Activated B cell treated with CpG ODN at 0.5 μM for 24 hours (primary cell): Measurements from ENCODE around the gene COX19. TPM values are rescaled to one million over a fixed set of nuclear protein-coding genes. Genes with fewer than 3 reads are reported as not detected.
"Not testable (repeated sequence)": the region's sequence is repeated elsewhere in the genome, so short reads cannot be mapped to it uniquely, and the experiment has no call there.

Experiments used
- ATAC-seq: fragments of 200-7000 bp; cut with Tn5 transposase; one replicate; pipeline ENCODE4 v1.10.0; 2021; ENCODE audit warnings: low read depth, mild to moderate bottlenecking, moderate library complexity
- CTCF ChIA-PET: fragments of 350-600 bp; sonication (Branson Sonifier 250); formaldehyde crosslinking; loops from one replicate; lab custom pipeline; 2021; ENCODE audit warnings: antibody characterized with exemption; lab: Charles Lee
- POLR2A ChIA-PET: fragments of 350-600 bp; sonication (Branson Sonifier 250); formaldehyde crosslinking; loops from one replicate; lab custom pipeline; 2021; ENCODE audit warnings: antibody characterized with exemption; lab: Charles Lee
- DNase-seq: peaks from one replicate; pipeline ENCODE4 v3.0.0; 2022
- H3K27ac Mint-ChIP-seq: one replicate; pipeline ENCODE4 v1.8.0; 2020; ENCODE audit warnings: mixed read lengths
- H3K27me3 Mint-ChIP-seq: one replicate; pipeline ENCODE4 v1.8.0; 2021; ENCODE audit warnings: mixed read lengths
- H3K36me3 Mint-ChIP-seq: one replicate; pipeline ENCODE4 v1.8.0; 2021; ENCODE audit warnings: low read depth, mixed read lengths
- H3K4me1 Mint-ChIP-seq: one replicate; pipeline ENCODE4 v1.8.0; 2021; ENCODE audit warnings: mixed read lengths
- H3K4me3 Mint-ChIP-seq: one replicate; pipeline ENCODE4 v1.8.0; 2020; ENCODE audit warnings: mild to moderate bottlenecking, mixed read lengths
- H3K9me3 Mint-ChIP-seq: one replicate; pipeline ENCODE4 v1.8.0; 2020; ENCODE audit warnings: mixed read lengths
- CTCF ChIP-seq: fragments of 200-600 bp; IDR thresholded peaks from one replicate; pipeline ENCODE4 v1.8.0; 2022; ENCODE audit warnings: antibody characterized with exemption, mild to moderate bottlenecking
- intact Hi-C: fragments of 100-400 bp; cut with micrococcal nuclease; formaldehyde crosslinking; loops from one replicate; pipeline ENCODE4 v1.15.1; 2024
- total RNA-seq: library from RNA; stranded (reverse); gene quantifications from 2 replicates; pipeline ENCODE4 v1.2.3, GENCODE V29; 2022

COX19 gene
- total RNA-seq, 1 donor from 2014 or later = 24.5 TPM

- Mint-ChIP-seq H3K4me1 (peaks cover 43% of the 10 kb centered on the region), H3K4me3 (no peak overlapping the region), H3K27me3 (no peaks in the 10 kb centered on the region), H3K27ac (no peak overlapping the region), H3K36me3 (peaks cover 37% of the 10 kb centered on the region), H3K9me3 (no peaks in the 10 kb centered on the region)
- DNase-seq = no peak
- intact Hi-C loops = no loop called here
- no peak for TF ChIP-seq CTCF
- ChIA-PET CTCF (no interaction called here), POLR2A (interaction anchor here (0.9 kb wide), 1 partner anchor 11 kb away, joined by 3 read pairs; no protein-coding TSS in a partner anchor)
- ATAC-seq = no peak
These were observed 33.5 kb upstream of the COX19 start for GRCh38 chr7:1008733-1009363.

- no peak for DNase-seq
- Mint-ChIP-seq H3K4me3 (no peak overlapping the region), H3K4me1 (peaks cover 40% of the 10 kb centered on the region), H3K9me3 (no peaks in the 10 kb centered on the region), H3K36me3 (peaks cover 34% of the 10 kb centered on the region), H3K27me3 (no peaks in the 10 kb centered on the region), H3K27ac (no peak overlapping the region)
- intact Hi-C loops = no loop called here
- ChIA-PET CTCF (no interaction called here), POLR2A (interaction anchor here (0.5 to 0.9 kb wide), 2 partner anchors 12 to 33 kb away, joined by 3 to 4 read pairs; no protein-coding TSS in a partner anchor)
- ATAC-seq = no peak
- TF ChIP-seq CTCF = no peak
These were observed 32.6 kb upstream of the COX19 start for GRCh38 chr7:1007901-1008300.

DNA sequence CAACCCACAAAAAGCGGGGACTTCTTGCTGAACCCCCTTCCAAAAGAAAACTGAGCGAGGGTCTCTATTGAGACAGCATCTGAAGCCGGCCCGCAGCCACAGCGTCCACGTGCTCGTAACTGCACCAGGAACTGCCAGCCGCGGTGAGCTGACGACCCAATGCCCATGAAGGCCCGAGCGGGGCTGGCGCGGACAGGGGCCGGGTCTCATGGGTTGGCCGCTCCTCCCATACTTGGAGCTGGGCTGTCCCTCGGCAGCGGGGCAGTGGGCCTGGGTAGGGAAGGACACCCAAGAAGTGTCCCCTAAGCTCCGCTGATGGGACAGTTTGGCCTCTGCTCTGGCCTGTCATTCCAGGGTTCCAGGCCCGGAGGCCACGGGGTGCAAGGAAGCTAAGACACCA is 30.0 kb upstream of the COX19 start:
- Mint-ChIP-seq H3K9me3 (no peaks in the 10 kb centered on the region), H3K27me3 (no peaks in the 10 kb centered on the region), H3K4me3 (no peak overlapping the region), H3K36me3 (peaks cover 36% of the 10 kb centered on the region), H3K4me1 (peaks cover 32% of the 10 kb centered on the region), H3K27ac (no peak overlapping the region)
- intact Hi-C loops = no loop called here
- TF ChIP-seq CTCF = no peak
- POLR2A ChIA-PET = interaction anchor here (1.5 to 2.9 kb wide), 2 partner anchors 13 to 18 kb away, joined by 8 to 45 read pairs; no protein-coding TSS in a partner anchor
- ATAC-seq = no peak
- CTCF ChIA-PET = interaction anchor here (0.7 to 2.1 kb wide), 3 partner anchors 12 to 60 kb away, joined by 3 to 18 read pairs (median 8); no protein-coding TSS in a partner anchor
- no peak for DNase-seq

DNA sequence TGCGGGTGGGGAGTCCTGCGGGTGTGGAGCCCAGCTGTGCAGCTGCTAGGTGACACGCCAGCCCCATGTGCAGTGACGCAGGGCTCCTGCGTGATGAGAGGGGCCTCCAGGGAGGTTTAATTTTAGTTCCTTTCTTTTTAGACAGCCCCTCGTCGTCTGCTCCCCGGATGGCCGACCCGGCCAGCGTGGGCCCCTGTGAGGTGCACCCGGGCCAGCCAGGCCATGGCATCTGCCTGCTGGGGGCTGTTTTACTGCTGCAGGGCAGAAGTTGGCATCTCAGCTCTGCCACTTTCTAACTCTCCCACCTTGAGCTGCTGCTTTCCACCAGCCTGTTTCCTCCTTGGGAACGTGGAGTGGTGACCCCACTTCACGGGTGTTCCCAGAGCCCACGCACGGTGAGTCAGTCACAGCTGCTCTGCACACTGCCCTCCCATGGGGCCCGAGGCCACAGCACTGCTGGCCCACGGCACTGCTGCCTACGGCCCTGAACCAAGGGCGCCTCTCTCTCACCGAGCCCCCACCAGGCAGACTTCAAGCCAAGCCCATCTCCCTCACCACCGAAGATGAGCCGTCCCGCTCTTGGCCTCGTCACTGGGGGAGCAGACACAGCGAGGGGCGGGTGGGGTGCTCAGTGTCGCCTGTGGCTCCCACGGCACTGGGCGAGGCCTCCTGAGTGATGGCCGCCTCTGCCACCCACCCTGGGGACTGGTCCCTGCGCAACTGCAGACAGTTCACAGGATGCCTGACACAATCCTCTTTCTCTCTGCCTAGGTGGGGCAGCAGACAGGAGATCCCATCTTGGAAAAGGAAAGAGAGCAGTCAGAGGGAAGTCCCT is 28.9 kb upstream of the COX19 start:
- no peak for TF ChIP-seq CTCF
- H3K27ac Mint-ChIP-seq = peak overlapping the region; percentile 70
- H3K9me3 Mint-ChIP-seq = no peaks in the 10 kb centered on the region
- intact Hi-C loops = loop anchor here (1.0 to 5.0 kb wide), 4 partner anchors 20 to 58 kb away; partner anchors contain the start of genes COX19 and GPR146
- H3K4me1 Mint-ChIP-seq = peaks cover 38% of the 10 kb centered on the region
- peaks cover 32% of the 10 kb centered on the region for H3K36me3 Mint-ChIP-seq
- DNase-seq (peak; percentile 70), ATAC-seq (peak; percentile 81)
- CTCF ChIA-PET = interaction anchor here (0.7 to 2.1 kb wide), 4 partner anchors 11 to 61 kb away, joined by 3 to 18 read pairs (median 6); no protein-coding TSS in a partner anchor
- H3K27me3 Mint-ChIP-seq = no peaks in the 10 kb centered on the region
- POLR2A ChIA-PET = interaction anchor here (0.6 to 2.9 kb wide), 12 partner anchors 10 to 1314 kb away, joined by 3 to 45 read pairs (median 4); no protein-coding TSS in a partner anchor
- peak overlapping the region; percentile 64 for H3K4me3 Mint-ChIP-seq

GRCh38 chr7:1002445-1002844 is 27.1 kb upstream of the COX19 start:
- Mint-ChIP-seq H3K4me1 (peaks cover 37% of the 10 kb centered on the region), H3K36me3 (peaks cover 29% of the 10 kb centered on the region)
- H3K9me3 Mint-ChIP-seq, ATAC-seq, CTCF ChIA-PET, DNase-seq, H3K4me3 Mint-ChIP-seq, H3K27me3 Mint-ChIP-seq, H3K27ac Mint-ChIP-seq, POLR2A ChIA-PET: not testable (repeated sequence)
- intact Hi-C loops = loop anchor here (5.0 kb wide), 1 partner anchor 40 kb away; the partner anchor contains the start of gene GPR146

- Mint-ChIP-seq H3K4me1 (peaks cover 37% of the 10 kb centered on the region), H3K36me3 (peaks cover 31% of the 10 kb centered on the region)
- POLR2A ChIA-PET, ATAC-seq, H3K9me3 Mint-ChIP-seq, CTCF ChIA-PET, H3K27ac Mint-ChIP-seq, H3K27me3 Mint-ChIP-seq, H3K4me3 Mint-ChIP-seq, DNase-seq: not testable (repeated sequence)
- intact Hi-C loops = loop anchor here (5.0 kb wide), 1 partner anchor 40 kb away; the partner anchor contains the start of gene GPR146
These were observed 26.7 kb upstream of the COX19 start for GRCh38 chr7:1002026-1002425.

DNA sequence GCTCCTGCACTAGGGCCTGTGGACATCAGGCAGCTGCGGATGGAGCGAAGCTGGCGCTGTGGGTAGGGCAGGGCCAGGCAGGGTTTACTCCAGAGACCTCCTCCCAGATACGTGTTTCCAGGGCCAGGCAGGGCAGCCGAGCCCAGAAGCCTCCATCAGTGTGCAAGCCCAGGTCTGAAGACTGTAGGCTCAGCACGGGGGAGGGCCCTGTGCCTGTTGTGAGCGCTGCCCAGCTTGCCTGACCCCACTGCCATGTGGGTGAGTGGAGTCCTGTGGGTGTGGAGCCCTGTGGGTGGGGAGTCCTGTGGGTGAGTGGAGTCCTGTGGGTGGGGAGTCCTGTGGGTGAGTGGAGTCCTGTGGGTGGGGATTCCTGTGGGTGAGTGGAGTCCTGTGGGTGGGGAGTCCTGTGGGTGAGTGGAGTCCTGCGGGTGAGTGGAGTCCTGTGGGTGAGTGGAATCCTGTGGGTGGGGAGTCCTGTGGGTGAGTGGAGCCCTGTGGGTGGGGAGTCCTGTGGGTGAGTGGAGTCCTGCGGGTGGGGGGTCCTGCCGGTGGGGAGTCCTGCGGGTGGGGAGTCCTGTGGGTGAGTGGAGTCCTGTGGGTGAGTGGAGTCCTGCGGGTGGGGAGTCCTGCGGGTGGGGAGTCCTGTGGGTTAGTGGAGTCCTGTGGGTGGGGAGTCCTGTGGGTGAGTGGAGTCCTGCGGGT is 25.9 kb upstream of the COX19 start:
- H3K27ac Mint-ChIP-seq, ATAC-seq: not testable (repeated sequence)
- CTCF ChIA-PET = interaction anchor here (0.9 kb wide), 1 partner anchor 65 kb away, joined by 3 read pairs; no protein-coding TSS in a partner anchor

More for the DNA sequence above, 25.9 kb upstream of the COX19 start:
- H3K4me1 Mint-ChIP-seq = peaks cover 37% of the 10 kb centered on the region
- intact Hi-C loops = loop anchor here (5.0 kb wide), 1 partner anchor 41 kb away; the partner anchor contains the start of gene GPR146
- peaks cover 35% of the 10 kb centered on the region for H3K36me3 Mint-ChIP-seq
- not testable (repeated sequence) for H3K4me3 Mint-ChIP-seq, H3K27me3 Mint-ChIP-seq, H3K9me3 Mint-ChIP-seq, DNase-seq
- POLR2A ChIA-PET = interaction anchor here (0.5 to 1.2 kb wide), 4 partner anchors 24 to 1019 kb away, joined by 3 to 7 read pairs (median 3); no protein-coding TSS in a partner anchor
